Frontal cortex (tissue), 4 donors: ENCODE data around the gene CDK5RAP1. TPM values are rescaled to one million over a fixed set of nuclear protein-coding genes. Genes with fewer than 3 reads are reported as not detected.
"Not testable (repeated sequence)": the region's sequence is repeated elsewhere in the genome, so short reads cannot be mapped to it uniquely, and the experiment has no call there.

ENCODE experiments used
- DNase-seq, 2 donors: peaks; one replicate each; pipeline ENCODE4 v3.0.0; 2012; ENCODE audit warnings: low spot score in 2 of 2
- FAIRE-seq: peaks from 2 replicates; lab custom pipeline; 2012; peaks lifted over from hg19 to GRCh38; lab: Jason Lieb, UNC
- total RNA-seq: library from RNA; depleted of rRNA; stranded (reverse); fragments of >200 nt; gene quantifications from one replicate; pipeline ENCODE4 v1.2.3, GENCODE V29; 2014
- donor health status: control.
- donor health status: control.
- donor health status: control.

The CDK5RAP1 gene, protein sequence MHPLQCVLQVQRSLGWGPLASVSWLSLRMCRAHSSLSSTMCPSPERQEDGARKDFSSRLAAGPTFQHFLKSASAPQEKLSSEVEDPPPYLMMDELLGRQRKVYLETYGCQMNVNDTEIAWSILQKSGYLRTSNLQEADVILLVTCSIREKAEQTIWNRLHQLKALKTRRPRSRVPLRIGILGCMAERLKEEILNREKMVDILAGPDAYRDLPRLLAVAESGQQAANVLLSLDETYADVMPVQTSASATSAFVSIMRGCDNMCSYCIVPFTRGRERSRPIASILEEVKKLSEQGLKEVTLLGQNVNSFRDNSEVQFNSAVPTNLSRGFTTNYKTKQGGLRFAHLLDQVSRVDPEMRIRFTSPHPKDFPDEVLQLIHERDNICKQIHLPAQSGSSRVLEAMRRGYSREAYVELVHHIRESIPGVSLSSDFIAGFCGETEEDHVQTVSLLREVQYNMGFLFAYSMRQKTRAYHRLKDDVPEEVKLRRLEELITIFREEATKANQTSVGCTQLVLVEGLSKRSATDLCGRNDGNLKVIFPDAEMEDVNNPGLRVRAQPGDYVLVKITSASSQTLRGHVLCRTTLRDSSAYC
- 22.8 TPM for total RNA-seq

DNA sequence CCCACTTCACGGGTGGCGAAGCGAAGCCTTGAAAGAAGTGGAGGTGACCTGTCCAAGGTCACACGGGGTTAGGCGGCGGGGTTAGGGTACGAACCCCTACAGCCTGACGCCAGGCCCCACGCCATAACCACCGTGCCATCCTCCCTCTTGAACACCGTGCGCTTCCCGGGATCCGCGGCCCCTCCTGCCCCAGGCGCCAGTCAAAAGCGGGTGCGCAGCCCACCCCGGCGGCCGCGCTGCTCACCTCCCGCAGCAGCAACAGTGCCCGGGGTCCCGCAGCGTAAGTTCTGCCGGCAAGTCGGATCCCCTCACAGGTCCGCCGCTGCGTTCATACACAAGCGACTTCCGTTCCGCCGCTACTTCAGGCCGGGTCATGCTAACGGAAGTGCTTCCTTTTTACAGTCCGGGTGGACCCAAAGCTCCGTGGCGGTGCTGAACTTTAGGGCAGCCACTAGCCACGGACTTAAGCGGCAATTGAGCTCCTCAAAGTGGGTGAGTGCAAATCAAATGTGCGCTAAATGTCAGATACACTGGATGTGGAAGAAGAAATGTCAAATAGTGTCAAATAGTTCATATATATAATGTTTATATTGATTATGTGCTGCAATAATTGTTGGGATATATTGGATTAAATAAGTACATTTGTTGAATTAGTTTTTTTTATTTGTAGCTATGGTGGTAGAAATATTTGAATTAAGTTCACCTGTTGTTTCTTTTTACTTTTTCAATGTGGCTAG lies at the start of gene CDK5RAP1:
CDK5RAP1 (minus strand) TSS at position 336 of the 737 bp plus-strand sequence. CDS start 4,455 bp downstream, outside the sequence.
- DNase-seq: peak; percentile 69 to 73
- FAIRE-seq: no peak

DNA sequence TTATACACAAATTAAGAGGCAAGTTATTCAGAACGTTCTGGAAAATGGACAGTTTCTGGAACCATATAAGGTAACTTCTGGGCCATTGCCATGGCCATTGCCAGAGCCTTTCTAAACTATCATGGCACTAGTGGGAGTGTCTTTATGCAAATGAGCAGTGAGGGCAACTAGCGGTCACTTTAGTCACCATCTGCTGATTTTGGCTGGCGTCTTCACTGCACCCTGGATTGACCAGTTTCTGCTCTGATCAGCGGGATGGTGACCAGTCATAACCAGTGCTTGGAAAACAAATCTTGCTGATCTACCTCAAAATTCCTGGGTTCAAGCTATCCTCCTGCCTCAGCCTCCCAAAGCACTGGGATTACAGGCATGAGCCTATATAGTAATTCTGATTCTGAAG lies 49.5 kb upstream of the CDK5RAP1 start:
- no peak for FAIRE-seq
- no peak for DNase-seq

DNA sequence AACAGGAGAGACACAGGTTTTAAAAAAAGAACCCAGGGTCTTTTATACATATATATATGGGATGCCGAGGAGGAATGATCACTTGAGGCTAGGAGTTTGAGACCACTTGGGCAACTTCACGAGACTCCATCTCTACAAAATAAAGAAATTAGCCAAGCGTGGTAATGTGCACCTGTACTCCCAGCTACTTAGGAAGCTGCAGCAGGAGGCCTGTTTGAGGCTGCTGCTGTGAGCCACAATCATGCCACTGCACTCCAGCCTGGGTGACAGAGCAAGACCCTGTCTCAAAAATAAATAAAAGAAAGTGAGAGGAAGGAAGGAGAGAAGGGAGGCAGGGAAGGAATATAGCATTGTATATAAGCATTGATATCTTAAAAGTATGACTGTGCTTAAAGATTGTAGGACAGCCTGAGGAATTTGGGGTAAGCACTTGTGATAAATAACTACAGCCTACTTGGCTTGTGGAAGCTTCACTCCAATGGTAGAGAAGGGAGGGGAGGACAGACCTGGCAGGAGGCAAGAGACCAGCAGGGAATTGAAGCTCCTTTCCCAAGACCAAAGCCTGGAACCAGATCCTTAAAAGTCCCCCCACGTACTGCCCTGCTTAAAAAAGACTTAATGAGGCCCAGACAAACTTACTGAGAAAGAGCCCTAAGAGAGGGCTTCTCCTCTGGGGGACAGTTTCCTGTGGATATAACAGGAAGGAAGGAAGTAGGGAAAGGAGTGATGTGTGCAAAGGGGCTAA lies 44.7 kb upstream of the CDK5RAP1 start:
- no peak for FAIRE-seq
- no peak for DNase-seq

DNA sequence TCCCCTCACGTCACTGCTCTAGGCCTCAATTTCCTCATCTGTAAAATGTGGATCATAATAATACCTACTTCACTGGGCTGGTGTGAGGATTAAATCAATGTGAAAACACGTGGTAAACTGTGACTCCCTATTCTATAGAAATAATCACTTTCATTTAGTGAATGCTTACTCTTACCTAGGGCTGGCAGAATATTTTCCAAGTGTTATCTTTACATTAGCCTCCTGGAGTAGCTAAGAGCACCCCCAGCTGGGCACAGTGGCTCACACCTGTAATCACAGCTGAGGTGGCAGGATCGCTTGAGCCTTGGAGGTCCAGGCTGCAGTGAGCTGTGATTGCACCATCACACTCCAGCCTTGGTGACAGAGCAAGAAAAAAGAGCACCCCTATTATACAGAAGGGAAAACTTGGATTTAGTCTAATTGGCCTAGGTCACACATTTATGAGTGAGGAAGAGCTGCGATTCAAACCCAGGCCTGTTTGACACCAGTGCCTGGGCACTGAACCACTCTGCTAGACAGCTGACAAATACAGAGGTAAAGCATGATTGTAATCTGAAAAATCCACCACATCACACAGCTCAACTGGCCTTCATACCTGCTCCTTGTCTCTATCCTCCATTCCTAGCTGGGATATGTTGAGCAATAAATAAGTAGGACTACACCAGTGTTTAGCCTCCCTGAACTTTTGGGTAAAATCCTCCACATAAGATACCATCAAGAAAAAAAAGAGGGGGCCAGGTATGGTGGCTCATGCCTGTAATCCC lies 43.7 kb upstream of the CDK5RAP1 start:
- DNase-seq (no peak), FAIRE-seq (no peak)

DNA sequence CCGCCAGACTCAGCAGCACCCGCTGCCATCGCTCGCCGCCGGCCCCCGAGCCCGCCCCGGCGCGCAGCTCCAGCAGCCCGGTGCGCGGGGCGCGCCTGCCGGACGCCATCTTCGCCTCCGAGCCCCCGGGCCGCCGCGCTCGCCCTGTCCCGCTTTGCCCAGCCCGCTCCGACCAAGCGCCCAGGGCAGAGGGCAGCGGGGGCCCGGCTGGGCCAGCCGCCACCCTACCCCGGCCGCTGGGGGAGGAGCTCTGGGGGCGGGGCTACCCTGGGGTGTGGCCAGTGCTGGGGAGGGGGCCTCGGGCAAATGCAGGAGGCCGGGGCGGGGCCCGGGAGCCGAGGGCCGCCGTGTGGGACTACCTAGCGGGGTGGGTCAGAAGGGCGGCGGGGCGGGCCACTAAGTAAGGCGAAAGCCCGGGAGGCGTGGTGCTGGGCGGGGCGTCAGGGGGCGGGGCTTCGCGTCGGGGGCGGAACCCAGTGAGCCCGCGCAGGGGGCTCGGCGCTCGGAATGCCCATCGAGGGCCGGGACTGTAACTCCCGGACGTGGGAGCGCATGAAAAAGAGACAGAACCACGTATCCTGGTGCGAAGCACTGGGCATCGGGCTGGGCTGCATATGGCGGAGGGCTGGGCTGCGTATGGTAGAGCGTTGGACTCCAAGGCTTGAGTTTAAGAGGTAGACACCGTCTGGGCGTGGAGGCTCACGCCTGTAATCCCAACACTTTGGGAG lies 42.4 kb upstream of the CDK5RAP1 start, which contains the start of gene SNTA1:
SNTA1 (minus strand) TSS at position 252 of the 728 bp plus-strand sequence; CDS start at position 109, 143 bp downstream.
- FAIRE-seq (no peak), DNase-seq (peak; percentile 89 to 92)

DNA sequence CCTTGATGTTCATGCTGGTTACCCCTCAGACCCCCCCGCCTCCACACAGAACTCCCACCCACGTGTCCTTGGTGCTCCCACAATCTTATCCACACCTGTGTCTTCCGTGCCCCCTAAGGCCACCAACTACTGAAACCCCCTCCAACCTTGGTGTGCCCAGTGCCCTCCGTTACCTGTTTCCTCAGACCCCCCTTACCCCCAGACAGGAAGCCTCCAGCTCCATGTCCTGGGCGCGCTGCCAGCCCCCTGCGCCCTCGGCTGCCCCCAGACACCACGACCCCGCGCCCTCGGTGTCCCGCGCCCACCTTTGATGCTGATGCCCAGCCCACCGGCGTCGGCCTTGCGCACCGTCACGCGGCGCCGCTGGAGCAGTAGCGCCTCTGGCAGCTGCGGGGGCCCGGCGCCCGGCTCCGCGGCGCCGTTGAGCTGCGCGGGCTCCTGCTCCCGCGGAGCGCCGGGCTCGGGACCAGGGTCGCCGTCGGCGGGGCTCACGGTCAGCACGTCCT lies 41.7 kb upstream of the CDK5RAP1 start:
- DNase-seq (peak in 1 of 2 donors; percentile 53), FAIRE-seq (no peak)

DNA sequence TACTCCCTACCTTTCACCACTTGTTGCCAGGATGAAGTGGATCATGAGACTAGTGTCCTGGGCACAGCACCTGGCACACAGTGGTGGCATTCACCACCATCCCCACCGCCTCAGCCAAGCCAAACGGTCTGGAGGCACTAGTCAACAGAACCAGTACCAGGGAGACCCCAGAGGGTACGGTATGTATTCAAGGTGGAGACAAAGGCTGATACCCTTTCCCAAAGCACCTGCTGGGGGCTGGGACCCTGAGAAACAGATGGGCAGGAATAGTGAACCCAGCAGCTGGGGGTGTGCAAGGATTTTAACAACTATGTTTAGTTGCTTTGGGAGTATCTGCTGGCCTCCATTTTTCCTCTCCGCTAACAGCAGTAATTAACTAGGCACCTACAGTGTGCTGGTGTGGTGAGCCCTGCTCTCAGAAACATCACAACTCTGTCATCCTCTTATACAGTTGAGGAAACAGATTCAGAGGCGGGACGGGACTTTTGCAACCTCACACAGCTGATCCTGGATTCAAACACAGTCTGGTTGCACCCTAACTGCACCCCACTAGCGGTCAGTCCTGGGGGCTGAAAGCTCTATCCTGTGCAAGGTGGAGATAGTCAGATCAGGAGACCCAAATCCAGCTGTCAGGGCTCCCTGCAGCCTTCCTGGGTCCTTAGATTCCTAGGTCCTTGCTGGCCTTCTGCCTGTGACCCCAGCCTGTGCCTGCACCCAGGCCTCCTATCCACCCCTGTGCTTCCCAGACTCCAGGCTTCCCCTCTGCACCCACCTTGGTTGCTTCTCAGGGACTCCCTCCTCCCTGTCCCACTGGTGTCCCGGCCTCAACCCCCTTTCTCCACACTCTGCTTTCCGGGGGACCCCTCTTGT lies 41.1 kb upstream of the CDK5RAP1 start:
- FAIRE-seq (no peak), DNase-seq (peak in 1 of 2 donors; percentile 31)

DNA sequence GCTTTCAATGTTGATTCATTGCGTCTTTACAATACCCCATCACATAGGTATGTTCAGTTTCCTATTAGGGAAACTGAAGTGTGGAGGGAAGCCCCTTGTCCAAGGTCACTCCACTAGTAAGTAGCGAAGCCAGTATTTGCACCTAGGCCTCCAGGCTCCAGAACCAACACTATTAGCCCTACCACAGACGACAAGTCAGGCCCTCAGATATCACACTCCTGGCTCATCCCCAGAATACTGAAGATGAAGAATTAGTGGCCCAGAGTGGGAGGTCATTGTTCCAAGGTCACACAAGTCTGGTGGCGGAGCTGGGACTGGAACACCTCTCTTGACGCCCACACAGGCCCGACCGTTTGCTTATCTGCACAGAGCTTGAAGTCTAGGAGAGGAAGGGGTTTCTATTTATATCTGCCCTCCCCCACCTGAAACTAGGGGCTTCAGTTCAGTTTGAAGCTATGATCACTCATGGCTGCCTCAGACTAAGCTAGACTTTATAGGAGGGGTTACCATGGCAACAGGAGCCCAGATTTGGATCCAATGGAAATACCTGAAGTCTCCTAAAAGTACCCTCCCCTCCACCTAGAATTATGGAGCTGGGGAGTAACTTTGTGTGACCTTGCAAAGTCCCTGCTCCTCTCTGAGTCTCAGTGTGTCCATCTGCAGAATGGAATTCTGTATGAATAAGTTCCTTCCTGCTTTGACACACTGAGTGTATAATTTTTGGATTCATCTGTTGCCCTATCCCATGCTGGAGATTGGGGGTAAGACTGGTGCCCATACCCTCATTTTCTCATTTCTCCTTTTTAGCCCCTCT lies 40.0 kb upstream of the CDK5RAP1 start:
- FAIRE-seq (no peak), DNase-seq (no peak)

DNA sequence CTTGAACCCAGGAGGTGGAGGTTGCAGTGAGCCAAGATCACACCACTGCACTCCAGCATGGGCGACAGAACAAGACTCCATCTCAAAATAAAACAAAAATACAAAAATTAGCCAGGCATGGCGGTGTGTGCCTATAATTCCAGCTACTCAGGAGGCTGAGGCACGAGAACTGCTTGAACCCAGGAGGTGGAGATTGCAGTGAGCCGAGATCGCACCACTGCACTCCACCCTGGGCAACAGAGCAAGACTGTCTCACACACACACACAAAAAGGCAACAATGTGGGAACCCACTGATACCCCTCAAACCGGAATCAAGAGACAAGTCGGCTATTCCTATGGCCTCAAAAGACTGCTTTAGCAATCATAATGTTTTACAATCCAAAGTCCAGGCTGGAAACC lies 39.2 kb upstream of the CDK5RAP1 start:
- FAIRE-seq, DNase-seq: not testable (repeated sequence)

DNA sequence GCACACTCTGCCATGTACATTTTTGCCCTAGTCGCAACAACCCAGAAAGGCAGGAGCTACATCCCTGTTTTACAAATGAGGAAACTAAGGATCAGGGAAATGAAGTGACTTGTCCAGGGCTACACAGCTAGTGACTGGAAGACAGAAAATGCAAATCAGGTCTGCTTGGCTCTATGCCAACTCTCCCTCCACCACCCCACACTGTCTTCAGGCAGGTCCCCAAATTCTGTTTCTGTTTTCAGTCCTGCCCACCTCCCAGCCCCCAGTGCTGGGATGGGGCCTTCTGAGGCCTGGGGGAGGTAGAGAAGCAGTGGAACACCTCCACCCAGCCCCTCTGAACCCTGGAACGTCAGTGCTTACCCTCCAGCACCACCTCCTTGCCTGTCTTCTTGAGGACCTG lies 37.2 kb upstream of the CDK5RAP1 start:
- no peak for DNase-seq
- no peak for FAIRE-seq

DNA sequence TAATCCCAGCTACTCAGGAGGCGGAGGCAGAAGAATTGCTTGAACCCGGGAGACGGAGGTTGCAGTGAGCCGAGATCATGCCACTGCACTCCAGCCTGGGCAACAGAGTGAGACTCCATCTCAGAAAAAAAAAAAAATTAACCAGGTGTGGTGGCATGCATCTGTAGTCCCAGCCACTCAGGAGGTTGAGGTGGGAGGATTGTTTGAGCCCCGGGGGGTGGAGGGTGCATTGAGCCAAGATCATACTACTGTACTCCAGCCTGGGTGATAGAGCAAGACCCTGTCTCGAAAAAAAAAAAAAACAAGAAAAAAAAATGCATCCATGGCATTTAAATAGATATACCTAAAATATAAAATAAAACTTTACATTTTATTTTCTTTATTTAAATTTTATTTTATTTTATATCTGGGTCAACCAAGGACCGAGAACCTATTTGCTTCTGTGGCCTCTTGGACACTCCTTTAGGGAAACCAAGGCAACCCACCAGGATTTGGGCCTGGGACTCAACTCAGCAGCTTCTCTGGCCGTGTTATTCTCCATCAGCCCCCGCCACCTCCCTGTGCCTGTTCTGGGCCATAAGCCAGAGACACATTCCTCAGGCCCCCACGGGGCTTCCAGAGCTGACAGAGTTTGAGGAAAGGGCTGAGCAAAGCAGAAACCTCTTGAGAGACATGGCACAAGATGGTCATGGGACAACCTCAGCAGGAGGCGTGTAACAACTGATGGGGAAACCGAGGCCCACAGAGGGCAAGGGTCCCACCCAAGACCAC lies 36.0 kb upstream of the CDK5RAP1 start:
- peak; percentile 35 to 50 for DNase-seq
- no peak for FAIRE-seq

DNA sequence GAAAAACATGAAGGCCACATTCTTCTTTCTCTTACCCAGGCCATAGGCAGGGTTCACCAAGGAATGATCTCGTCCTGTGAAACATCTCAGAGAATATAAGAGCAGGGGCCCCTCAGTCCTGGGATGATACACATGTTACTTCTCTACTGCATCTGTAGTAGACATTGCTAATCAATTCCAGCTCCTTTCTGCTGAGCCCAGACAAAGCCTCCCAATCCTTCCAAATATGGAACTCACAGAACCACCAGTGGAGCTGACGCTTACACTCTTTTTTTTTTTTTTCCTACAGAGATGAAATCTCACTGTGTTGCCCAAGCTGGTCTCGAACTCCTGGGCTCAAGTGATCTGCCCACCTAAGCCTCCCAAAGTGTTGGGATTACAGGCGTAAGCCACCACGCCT lies 33.1 kb upstream of the CDK5RAP1 start:
- FAIRE-seq: no peak

DNA sequence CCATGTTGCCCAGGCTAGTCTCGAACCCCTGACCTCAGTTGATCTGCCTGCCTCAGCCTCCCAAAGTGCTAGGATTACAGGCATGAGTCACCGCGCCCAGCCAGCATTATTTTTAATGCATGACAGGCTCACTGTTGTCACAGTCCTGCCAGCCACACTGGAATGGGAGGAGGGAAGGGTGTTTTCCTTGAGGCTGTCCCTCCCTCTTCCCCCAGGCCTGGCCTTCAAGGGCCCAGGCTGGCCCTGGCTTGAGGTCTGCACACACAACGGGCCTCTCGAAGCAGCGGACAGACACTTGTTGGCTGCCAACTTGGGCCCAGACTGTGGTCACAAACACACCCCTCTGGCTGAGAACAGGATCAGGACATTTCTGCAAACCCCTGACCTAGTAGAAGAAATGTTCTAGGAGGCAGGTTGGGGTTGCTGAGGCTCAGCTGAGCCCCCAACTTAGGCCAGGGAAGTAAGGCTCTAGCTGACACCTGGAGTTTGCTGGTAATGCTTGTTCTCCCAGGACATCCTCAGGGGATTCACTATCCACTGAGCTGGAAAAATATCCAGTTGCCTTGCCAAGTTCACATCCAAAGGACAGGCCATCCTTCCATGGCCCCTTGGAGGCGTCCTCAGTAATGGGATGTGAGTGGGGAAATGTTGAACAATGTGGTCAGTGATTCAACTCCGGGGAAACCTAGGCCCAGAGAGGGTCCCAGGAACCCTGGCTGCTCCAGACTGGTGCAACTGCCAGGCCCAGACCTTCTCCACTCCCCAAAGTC lies 32.3 kb upstream of the CDK5RAP1 start:
- DNase-seq: peak in 1 of 2 donors; percentile 37
- FAIRE-seq: no peak

More for the DNA sequence above, 33.1 kb upstream of the CDK5RAP1 start:
- DNase-seq: no peak

DNA sequence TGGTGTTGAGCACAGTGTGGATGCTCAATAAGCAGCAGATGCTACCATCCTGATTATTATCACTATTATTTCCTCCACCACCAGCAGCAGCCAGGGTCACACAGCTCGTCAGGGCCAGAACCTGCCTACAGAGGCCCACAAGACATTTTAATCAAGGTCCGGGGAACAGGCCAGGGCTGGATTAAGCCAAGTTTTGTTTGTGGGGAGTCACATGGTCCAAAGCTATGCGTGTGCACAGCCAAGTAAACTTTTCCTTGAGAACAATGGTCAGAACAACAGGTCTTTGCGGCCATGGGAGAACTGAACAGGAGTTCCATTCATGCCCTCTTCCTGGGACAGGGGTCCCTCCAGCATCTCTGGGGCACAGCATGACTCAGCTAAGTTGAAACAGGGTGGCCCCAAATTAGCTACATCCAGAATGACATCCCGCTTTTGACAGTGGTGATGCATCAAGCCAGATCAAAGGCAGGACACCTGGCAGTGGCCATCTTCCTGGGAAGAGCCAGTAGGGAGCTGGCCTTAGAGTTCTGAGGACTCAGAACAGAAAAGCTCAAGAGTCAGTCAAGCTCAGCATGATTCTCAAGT lies 30.6 kb upstream of the CDK5RAP1 start:
- DNase-seq: no peak
- no peak for FAIRE-seq

DNA sequence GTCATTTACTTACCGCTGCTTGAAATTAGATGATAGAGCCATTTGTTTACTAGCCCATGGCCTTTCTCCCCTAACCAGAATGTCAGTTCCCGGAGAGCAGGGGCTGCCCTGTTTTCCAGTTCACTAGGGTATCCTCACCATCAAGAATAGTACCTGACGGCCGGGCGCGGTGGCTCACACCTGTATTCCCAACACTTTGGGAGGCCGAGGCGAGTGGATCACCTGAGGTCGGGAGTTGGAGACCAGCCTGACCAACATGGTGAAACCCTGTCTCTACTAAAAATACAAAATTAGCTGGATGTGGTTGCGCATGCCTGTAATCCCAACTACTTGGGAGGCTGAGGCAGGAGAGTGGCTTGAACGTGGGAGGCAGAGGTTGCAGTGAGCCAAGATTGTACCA lies 22.6 kb upstream of the CDK5RAP1 start:
- FAIRE-seq, DNase-seq: not testable (repeated sequence)
